A673 (cell line): Measurements from ENCODE around the gene USP5. TPM values are rescaled to one million over a fixed set of nuclear protein-coding genes. Genes with fewer than 3 reads are reported as not detected.

ENCODE experiments used
- BruUV-seq: library from RNA; stranded (reverse); fragments of 400-500 nt; replicated peaks from 2 replicates; lab custom pipeline; 2021; lab: Mats Ljungman, UMichigan
- CTCF ChIA-PET: fragments of 300-600 bp; sonication (Branson Sonifier 250); formaldehyde crosslinking; loops from one replicate; lab custom pipeline; 2022; ENCODE audit warnings: antibody characterized with exemption; lab: Charles Lee
- POLR2A ChIA-PET: fragments of 300-600 bp; sonication (Branson Sonifier 250); formaldehyde crosslinking; loops from one replicate; lab custom pipeline; 2022; ENCODE audit warnings: antibody characterized with exemption; ENCODE audit not compliant: low non-redundant PET; lab: Charles Lee
- DNase-seq: peaks from one replicate; pipeline ENCODE4 v3.0.0-alpha.2; 2015; ENCODE audit warnings: low spot score
- H3K27ac ChIP-seq: fragments of 200-600 bp; sonication (generic); 2 replicates; pipeline ENCODE4 v1.5.1; 2016; ENCODE audit warnings: mixed run types, low read depth, mild to moderate bottlenecking, mixed read lengths, antibody characterized with exemption, low read length; ENCODE audit not compliant: poor library complexity, severe bottlenecking
- H3K27me3 ChIP-seq: fragments of 200-600 bp; sonication (generic); replicated peaks from 2 replicates; pipeline ENCODE4 v1.6.1; 2017; ENCODE audit warnings: mixed run types, low read depth, mild to moderate bottlenecking, mixed read lengths, antibody characterized with exemption, low read length; ENCODE audit not compliant: insufficient read depth, poor library complexity
- H3K36me3 ChIP-seq: fragments of 200-600 bp; sonication (generic); 2 replicates; pipeline ENCODE4 v1.6.1; 2016; ENCODE audit warnings: mixed run types, mild to moderate bottlenecking, mixed read lengths, antibody characterized with exemption, low read length; ENCODE audit not compliant: insufficient read depth, poor library complexity, severe bottlenecking
- H3K4me1 ChIP-seq: fragments of 200-600 bp; sonication (generic); 2 replicates; pipeline ENCODE4 v1.6.1; 2017; ENCODE audit warnings: mixed run types, mild to moderate bottlenecking, mixed read lengths, antibody characterized with exemption, low read length; ENCODE audit not compliant: insufficient read depth, poor library complexity, severe bottlenecking
- H3K4me3 ChIP-seq: fragments of 200-600 bp; sonication (generic); 2 replicates; pipeline ENCODE4 v1.5.1; 2016; ENCODE audit warnings: low read depth, mixed run types, mild to moderate bottlenecking, mixed read lengths, low read length; ENCODE audit not compliant: poor library complexity, severe bottlenecking
- H3K9me3 ChIP-seq: fragments of 200-600 bp; sonication (generic); 2 replicates; pipeline ENCODE4 v1.6.1; 2016; ENCODE audit warnings: mixed run types, low read depth, mild to moderate bottlenecking, mixed read lengths, antibody characterized with exemption, low read length; ENCODE audit not compliant: poor library complexity, severe bottlenecking
- EZH2 ChIP-seq: fragments of 200-600 bp; sonication (generic); IDR thresholded peaks from 2 replicates; pipeline ENCODE4 v1.6.1; 2017; ENCODE audit warnings: borderline replicate concordance, low read depth, mild to moderate bottlenecking, mixed read lengths, antibody characterized with exemption, low read length; ENCODE audit not compliant: poor library complexity, severe bottlenecking
- intact Hi-C: fragments of 100-400 bp; cut with micrococcal nuclease; formaldehyde crosslinking; loops from one replicate; pipeline ENCODE4 v1.10.0; 2022; ENCODE audit not compliant: unreplicated experiment
- total RNA-seq: library from RNA; stranded (reverse); gene quantifications from 2 replicates; pipeline ENCODE4 v1.2.3, GENCODE V29; 2021
- TF ChIP-seq, protein P1 (sequence below): fragments of 300-800, 200-600 bp; sonication (generic); conservative IDR thresholded peaks from 2 replicates; pipeline ENCODE4 v1.5.1; 2017; ENCODE audit warnings: low read depth, mild to moderate bottlenecking, antibody characterized with exemption, low read length, moderate library complexity, mixed read lengths

USP5 gene
- total RNA-seq, 1 experiment from 2014 or later, result 209 TPM

DNA sequence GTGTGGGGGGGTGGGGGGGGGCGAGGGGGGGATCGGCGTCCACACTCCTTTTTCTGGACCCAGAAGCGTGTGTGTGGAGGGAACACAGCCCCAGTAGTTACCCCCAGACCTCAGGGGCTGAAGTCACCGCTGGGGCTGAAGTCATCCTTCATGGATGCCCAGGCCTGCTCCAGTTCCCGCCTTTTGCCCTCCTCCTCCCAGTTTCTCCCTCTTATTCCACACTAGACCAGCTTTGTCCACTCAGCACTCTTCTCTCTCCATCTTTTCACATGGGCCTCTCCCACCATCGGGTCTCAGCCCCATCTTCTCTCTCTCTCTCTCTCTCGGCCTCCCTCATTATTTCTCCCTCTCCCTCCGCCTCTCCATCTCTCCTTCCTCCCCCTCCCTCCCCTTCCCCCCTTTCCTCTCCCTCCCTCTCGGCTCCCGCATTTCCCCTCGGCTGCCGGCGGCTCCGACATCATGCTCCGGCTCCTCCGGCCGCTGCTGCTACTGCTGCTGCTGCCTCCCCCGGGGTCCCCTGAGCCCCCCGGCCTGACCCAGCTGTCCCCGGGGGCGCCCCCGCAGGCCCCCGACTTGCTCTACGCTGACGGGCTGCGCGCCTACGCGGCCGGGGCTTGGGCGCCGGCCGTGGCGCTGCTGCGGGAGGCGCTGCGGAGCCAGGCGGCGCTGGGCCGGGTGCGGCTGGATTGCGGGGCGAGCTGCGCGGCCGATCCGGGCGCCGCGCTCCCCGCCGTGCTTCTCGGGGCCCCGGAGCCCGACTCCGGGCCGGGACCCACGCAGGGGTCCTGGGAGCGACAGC, 23.8 kb upstream of the USP5 start, which contains the start of gene P3H3:
Gene P3H3 (plus strand): TSS at position 426 of the 799 bp plus-strand sequence. CDS start 34 bp downstream, at position 460.
- peak; percentile 76 for DNase-seq
- no peak for TF ChIP-seq EZH2
- TF ChIP-seq, protein P1, sequence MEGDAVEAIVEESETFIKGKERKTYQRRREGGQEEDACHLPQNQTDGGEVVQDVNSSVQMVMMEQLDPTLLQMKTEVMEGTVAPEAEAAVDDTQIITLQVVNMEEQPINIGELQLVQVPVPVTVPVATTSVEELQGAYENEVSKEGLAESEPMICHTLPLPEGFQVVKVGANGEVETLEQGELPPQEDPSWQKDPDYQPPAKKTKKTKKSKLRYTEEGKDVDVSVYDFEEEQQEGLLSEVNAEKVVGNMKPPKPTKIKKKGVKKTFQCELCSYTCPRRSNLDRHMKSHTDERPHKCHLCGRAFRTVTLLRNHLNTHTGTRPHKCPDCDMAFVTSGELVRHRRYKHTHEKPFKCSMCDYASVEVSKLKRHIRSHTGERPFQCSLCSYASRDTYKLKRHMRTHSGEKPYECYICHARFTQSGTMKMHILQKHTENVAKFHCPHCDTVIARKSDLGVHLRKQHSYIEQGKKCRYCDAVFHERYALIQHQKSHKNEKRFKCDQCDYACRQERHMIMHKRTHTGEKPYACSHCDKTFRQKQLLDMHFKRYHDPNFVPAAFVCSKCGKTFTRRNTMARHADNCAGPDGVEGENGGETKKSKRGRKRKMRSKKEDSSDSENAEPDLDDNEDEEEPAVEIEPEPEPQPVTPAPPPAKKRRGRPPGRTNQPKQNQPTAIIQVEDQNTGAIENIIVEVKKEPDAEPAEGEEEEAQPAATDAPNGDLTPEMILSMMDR, result no peak
- ChIA-PET POLR2A (no interaction called here), CTCF (interaction anchor here (0.9 to 1.0 kb wide), 2 partner anchors 75 to 76 kb away, joined by 3 read pairs; partner anchors contain the start of gene MLF2)
- H3K36me3 ChIP-seq, result peaks cover 22% of the 10 kb centered on the region
- no TSS peak for BruUV-seq
- no peaks in the 10 kb centered on the region for H3K9me3 ChIP-seq
- H3K27ac ChIP-seq, result peak within 1 kb of the TSS; percentile 84
- intact Hi-C loops, result loop anchor here (5.0 kb wide), 2 partner anchors 61 to 211 kb away; partner anchors contain the start of gene PTMS
- H3K27me3 ChIP-seq, result no peaks in the 10 kb centered on the region
- H3K4me1 ChIP-seq, result peaks cover 16% of the 10 kb centered on the region
- peak within 1 kb of the TSS; percentile 95 for H3K4me3 ChIP-seq

DNA sequence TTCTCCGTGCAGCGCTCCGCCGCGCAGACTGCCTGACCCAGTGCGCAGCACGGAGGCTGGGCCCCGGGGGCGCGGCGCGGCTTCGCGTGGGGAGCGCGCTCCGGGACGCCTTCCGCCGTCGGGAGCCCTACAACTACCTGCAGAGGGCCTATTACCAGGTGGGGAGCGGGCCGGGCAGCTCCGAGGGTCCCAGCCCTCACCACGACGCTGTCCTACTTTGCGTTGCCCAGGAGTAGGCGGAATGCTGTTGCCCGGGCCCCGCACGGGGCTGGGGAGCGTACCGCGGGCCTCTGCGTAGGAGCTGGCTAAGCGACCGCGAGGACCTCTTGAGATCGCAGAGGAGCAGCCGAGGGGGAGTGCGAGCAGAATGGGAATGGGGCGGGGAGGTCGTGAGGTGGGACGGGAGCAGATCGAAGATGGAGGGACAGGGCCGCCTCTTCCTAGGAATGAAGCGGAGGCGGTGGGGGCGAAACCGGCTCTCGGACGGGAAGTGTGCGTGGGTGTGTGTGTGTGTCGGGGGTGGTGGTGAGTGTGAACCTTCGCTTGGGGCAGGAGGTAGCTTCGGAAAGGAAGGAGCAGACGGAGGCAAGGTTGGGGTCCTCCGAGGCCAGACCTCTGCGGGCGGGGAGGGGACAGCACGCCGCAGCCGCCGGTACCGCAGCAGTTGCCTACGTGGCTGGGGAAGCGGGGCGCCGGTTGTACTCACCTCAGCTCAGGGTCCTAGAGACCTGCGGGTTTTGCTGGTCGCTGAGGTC, 23.0 kb upstream of the USP5 start:
- Histone ChIP-seq H3K27me3 (no peaks in the 10 kb centered on the region), H3K9me3 (no peaks in the 10 kb centered on the region), H3K4me3 (peak overlapping the region; percentile 95), H3K36me3 (peaks cover 30% of the 10 kb centered on the region), H3K27ac (peak overlapping the region; percentile 84), H3K4me1 (peaks cover 16% of the 10 kb centered on the region)
- TF ChIP-seq, protein P1, result no peak
- TF ChIP-seq EZH2, result no peak
- DNase-seq, result peak; percentile 33
- BruUV-seq, result TSS peak; percentile 75
- ChIA-PET POLR2A (no interaction called here), CTCF (interaction anchor here (1.0 kb wide), 1 partner anchor 76 kb away, joined by 3 read pairs; the partner anchor contains the start of gene MLF2)
- intact Hi-C loops, result loop anchor here (5.0 kb wide), 2 partner anchors 62 to 212 kb away; partner anchors contain the start of gene PTMS

DNA sequence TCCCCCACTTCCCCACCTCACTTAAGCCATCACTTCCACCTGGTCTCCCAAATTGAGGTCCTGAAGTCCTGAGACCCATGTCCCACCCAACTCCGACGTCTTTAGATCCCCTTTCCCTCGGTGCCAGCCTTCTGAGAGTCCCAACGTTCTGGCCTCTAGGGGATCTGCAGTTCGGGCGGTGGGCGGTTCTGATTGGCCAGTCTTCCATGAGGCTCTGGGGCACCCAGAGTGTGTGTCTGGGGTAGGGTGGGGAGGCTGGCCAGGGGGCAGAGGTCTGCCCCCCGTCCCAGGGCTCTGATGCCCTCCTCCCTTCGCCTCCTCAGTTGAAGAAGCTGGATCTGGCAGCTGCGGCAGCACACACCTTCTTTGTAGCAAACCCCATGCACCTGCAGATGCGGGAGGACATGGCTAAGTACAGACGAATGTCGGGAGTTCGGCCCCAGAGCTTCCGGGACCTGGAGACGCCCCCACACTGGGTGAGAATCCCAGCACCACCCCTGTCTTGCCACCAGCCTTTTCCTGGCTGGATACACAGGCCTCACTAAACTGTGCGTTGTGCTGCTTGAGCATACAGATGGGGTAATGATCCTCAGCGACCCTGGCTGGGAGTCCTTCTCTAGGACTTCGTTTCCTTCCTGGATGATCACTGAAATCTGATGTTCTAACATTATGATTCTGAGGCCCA, 22.3 kb upstream of the USP5 start:
- Histone ChIP-seq H3K27me3 (no peaks in the 10 kb centered on the region), H3K4me1 (peaks cover 16% of the 10 kb centered on the region), H3K9me3 (no peaks in the 10 kb centered on the region), H3K36me3 (peaks cover 34% of the 10 kb centered on the region), H3K27ac (peak overlapping the region; percentile 84), H3K4me3 (peak overlapping the region; percentile 95)
- intact Hi-C loops, result loop anchor here (5.0 kb wide), 2 partner anchors 62 to 212 kb away; partner anchors contain the start of gene PTMS
- BruUV-seq, result no TSS peak
- ChIA-PET CTCF (interaction anchor here (0.5 to 1.0 kb wide), 2 partner anchors 50 to 77 kb away, joined by 3 to 4 read pairs; partner anchors contain the start of gene MLF2), POLR2A (no interaction called here)
- TF ChIP-seq EZH2, result no peak
- TF ChIP-seq, protein P1, result peak; percentile 34; the same call in 1 of the 2 replicates
- peak; percentile 63 for DNase-seq
